Urothelium cell line (cell line): ENCODE measurements around the gene ZNF154.
"Not testable (repeated sequence)": the region's sequence is repeated elsewhere in the genome, so short reads cannot be mapped to it uniquely, and the experiment has no call there.

ENCODE experiments used
- DNase-seq: peaks from one replicate; pipeline ENCODE4 v3.0.0; 2011; ENCODE audit warnings: low spot score, mixed read lengths
- FAIRE-seq: peaks from 2 replicates; lab custom pipeline; 2011; peaks lifted over from hg19 to GRCh38; lab: Jason Lieb, UNC

ZNF154 gene

GRCh38 chr19:57708641-57709361, at the start of gene ZNF154:
Gene ZNF154, minus strand, starts transcription at chr19:57709204. Its CDS starts 233 bp downstream, at chr19:57708971.
- DNase-seq (no peak), FAIRE-seq (no peak)

- DNase-seq = no peak
- FAIRE-seq = no peak
These were observed 48.9 kb upstream of the ZNF154 start for GRCh38 chr19:57757941-57758340.

- FAIRE-seq (no peak), DNase-seq (no peak)
These were observed 46.0 kb upstream of the ZNF154 start for GRCh38 chr19:57755031-57755430.

GRCh38 chr19:57754091-57754673, 45.2 kb upstream of the ZNF154 start:
- peak; percentile 5 for FAIRE-seq
- no peak for DNase-seq

GRCh38 chr19:57748029-57748428, 39.0 kb upstream of the ZNF154 start:
- FAIRE-seq (no peak), DNase-seq (no peak)

- DNase-seq (no peak), FAIRE-seq (no peak)
These were observed 38.4 kb upstream of the ZNF154 start for GRCh38 chr19:57747472-57747807.

GRCh38 chr19:57746580-57747471, 37.8 kb upstream of the ZNF154 start, which contains the start of gene ZNF776:
Gene ZNF776, plus strand, starts transcription at chr19:57746815. Its CDS starts 244 bp downstream, at chr19:57747059.
- DNase-seq = peak; percentile 90
- no peak for FAIRE-seq

GRCh38 chr19:57738770-57739169, 29.8 kb upstream of the ZNF154 start:
- DNase-seq, FAIRE-seq: not testable (repeated sequence)

- FAIRE-seq, DNase-seq: not testable (repeated sequence)
These were observed 29.3 kb upstream of the ZNF154 start for GRCh38 chr19:57738320-57738719.

GRCh38 chr19:57720878-57721277, 11.9 kb upstream of the ZNF154 start:
- no peak for FAIRE-seq
- no peak for DNase-seq

GRCh38 chr19:57719901-57720519, 11.0 kb upstream of the ZNF154 start:
- FAIRE-seq = no peak
- DNase-seq = no peak

- no peak for FAIRE-seq
- no peak for DNase-seq
These were observed 10.4 kb upstream of the ZNF154 start for GRCh38 chr19:57719424-57719823.

GRCh38 chr19:57712222-57712621, 3.2 kb upstream of the ZNF154 start:
- FAIRE-seq (no peak), DNase-seq (no peak)

- FAIRE-seq (no peak), DNase-seq (no peak)
These were observed 612 bp upstream of the ZNF154 start for GRCh38 chr19:57709616-57710015.

GRCh38 chr19:57706346-57706745, 2.7 kb downstream of the ZNF154 start:
- DNase-seq = no peak
- no peak for FAIRE-seq

- FAIRE-seq (no peak), DNase-seq (no peak)
These were observed 7.4 kb downstream of the ZNF154 start for GRCh38 chr19:57701625-57702024.

GRCh38 chr19:57689750-57690149, 19.3 kb downstream of the ZNF154 start:
- FAIRE-seq (no peak), DNase-seq (no peak)

GRCh38 chr19:57688011-57688763, 20.8 kb downstream of the ZNF154 start:
- DNase-seq (no peak), FAIRE-seq (no peak)

GRCh38 chr19:57687363-57688010, 21.5 kb downstream of the ZNF154 start:
- DNase-seq (no peak), FAIRE-seq (no peak)

GRCh38 chr19:57686727-57687126, 22.3 kb downstream of the ZNF154 start:
- FAIRE-seq (no peak), DNase-seq (no peak)
